ENCODE measurements around the gene UBE2M.
A peak's percentile ranks its signal among the peaks of the same experiment; 100 is the strongest.

- peak; percentile 57 to 74 for TF ChIP-seq CTCF (conservative IDR thresholded peaks at IDR 0.05 in 1 of 2, IDR thresholded peaks at IDR 0.05 in 1 of 2; ENCODE audit: extremely low read depth in 1 of 2, insufficient read depth in 1 of 2, low read depth in 1 of 2, low read length in 2 of 2)
- no peak for TF ChIP-seq EZH2 (IDR thresholded peaks at IDR 0.05; ENCODE audit: borderline replicate concordance, low read length)
These were observed 39.4 kb downstream of the UBE2M start for GRCh38 chr19:58519087-58519354.
